Measurements from ENCODE around the gene PGR. TPM values are rescaled to one million over a fixed set of nuclear protein-coding genes. Genes with fewer than 3 reads are reported as not detected.

The PGR gene
- total RNA-seq, 3 donors from 2014 or later (not counting 1 experiment from before 2014, with no cell fraction given): not detected

DNA sequence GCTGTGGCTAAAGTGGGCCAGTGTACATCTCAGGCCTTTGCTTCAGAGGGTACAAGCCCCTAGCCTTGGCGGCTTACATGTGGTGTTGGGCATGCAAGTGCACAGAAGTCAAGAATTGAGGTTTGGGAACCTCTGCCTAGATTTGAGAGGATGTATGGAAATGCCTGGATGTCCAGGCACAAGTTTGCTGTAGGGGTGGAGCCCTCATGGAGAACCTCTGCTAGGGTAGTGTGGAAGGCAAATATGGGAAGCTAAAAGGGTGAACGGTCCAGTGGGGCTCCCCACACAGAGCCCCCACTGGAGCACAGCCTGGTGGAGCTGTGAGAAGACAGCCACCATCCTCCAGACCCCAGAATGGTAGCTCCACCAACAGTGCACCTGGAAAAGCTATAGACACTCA, 28.5 kb upstream of the PGR start:
- H3K4me1 Mint-ChIP-seq: no peaks in the 10 kb centered on the region
- intact Hi-C loops (cut with micrococcal nuclease): no loop called here
- H3K27ac ChIP-seq (ENCODE audit: low read length): no peak overlapping the region
- no peaks in the 10 kb centered on the region for H3K27me3 Mint-ChIP-seq (ENCODE audit: low read depth in 2 of 2)
- no peak for DNase-seq
- H3K4me3 Mint-ChIP-seq: no peak overlapping the region
- TF ChIP-seq CTCF (IDR thresholded peaks at IDR 0.05): no peak
- H3K36me3 Mint-ChIP-seq: no peaks in the 10 kb centered on the region
- no peaks in the 10 kb centered on the region for H3K27me3 ChIP-seq (ENCODE audit: control insufficient read depth, insufficient read depth, low read length)
- WGBS (ENCODE audit: insufficient coverage): 57% methylated on average over 2 of the region's 2 CpGs
- no peak for ATAC-seq
- H3K9me3 Mint-ChIP-seq: peaks cover 20 to 33% of the 10 kb centered on the region in 2 donors
- H3K4me3 ChIP-seq (ENCODE audit: low read length): no peak overlapping the region
- H3K27ac Mint-ChIP-seq: no peak overlapping the region
- no peaks in the 10 kb centered on the region for H3K36me3 ChIP-seq (ENCODE audit: control insufficient read depth, insufficient read depth, low read length)
- H3K4me1 ChIP-seq (ENCODE audit: control insufficient read depth, insufficient read depth, low read length): no peaks in the 10 kb centered on the region
- peaks cover 10% of the 10 kb centered on the region for H3K9me3 ChIP-seq (ENCODE audit: control insufficient read depth, insufficient read depth, low read length)

- Histone ChIP-seq H3K27ac (ENCODE audit: low read length) (no peak overlapping the region), H3K27me3 (ENCODE audit: control insufficient read depth, insufficient read depth, low read length) (no peaks in the 10 kb centered on the region), H3K4me3 (ENCODE audit: low read length) (no peak overlapping the region), H3K4me1 (ENCODE audit: control insufficient read depth, insufficient read depth, low read length) (no peaks in the 10 kb centered on the region), H3K36me3 (ENCODE audit: control insufficient read depth, insufficient read depth, low read length) (no peaks in the 10 kb centered on the region), H3K9me3 (ENCODE audit: control insufficient read depth, insufficient read depth, low read length) (peaks cover 2% of the 10 kb centered on the region)
- intact Hi-C loops (cut with micrococcal nuclease): no loop called here
- H3K9me3 Mint-ChIP-seq: peaks cover 3 to 5% of the 10 kb centered on the region in 2 donors
- DNase-seq: no peak
- no peak overlapping the region for H3K27ac Mint-ChIP-seq
- no peaks in the 10 kb centered on the region for H3K36me3 Mint-ChIP-seq
- H3K4me3 Mint-ChIP-seq: no peak overlapping the region
- 71% methylated on average over 1 of the region's 1 CpG for WGBS (ENCODE audit: insufficient coverage)
- no peak for TF ChIP-seq CTCF (IDR thresholded peaks at IDR 0.05)
- H3K27me3 Mint-ChIP-seq (ENCODE audit: low read depth in 2 of 2): no peaks in the 10 kb centered on the region
- ATAC-seq: no peak
- no peaks in the 10 kb centered on the region for H3K4me1 Mint-ChIP-seq
Measured at GRCh38 chr11:101138245-101138930, 8.8 kb upstream of the PGR start.

GRCh38 chr11:101133190-101133589, 3.6 kb upstream of the PGR start:
- DNase-seq (no peak), ATAC-seq (no peak)
- Histone ChIP-seq H3K4me3 (ENCODE audit: low read length) (no peak overlapping the region), H3K9me3 (ENCODE audit: control insufficient read depth, insufficient read depth, low read length) (peaks cover 2% of the 10 kb centered on the region), H3K27me3 (ENCODE audit: control insufficient read depth, insufficient read depth, low read length) (peaks cover 15% of the 10 kb centered on the region), H3K27ac (ENCODE audit: low read length) (no peak overlapping the region), H3K36me3 (ENCODE audit: control insufficient read depth, insufficient read depth, low read length) (no peaks in the 10 kb centered on the region), H3K4me1 (ENCODE audit: control insufficient read depth, insufficient read depth, low read length) (no peaks in the 10 kb centered on the region)
- peaks cover 2 to 5% of the 10 kb centered on the region in 2 donors for H3K9me3 Mint-ChIP-seq
- H3K27ac Mint-ChIP-seq: no peak overlapping the region
- H3K4me3 Mint-ChIP-seq: no peak overlapping the region
- intact Hi-C loops (cut with micrococcal nuclease): no loop called here
- no peaks in the 10 kb centered on the region for H3K36me3 Mint-ChIP-seq
- H3K27me3 Mint-ChIP-seq (ENCODE audit: low read depth in 2 of 2): peaks cover 11 to 25% of the 10 kb centered on the region in 2 donors
- H3K4me1 Mint-ChIP-seq: no peaks in the 10 kb centered on the region
- WGBS (ENCODE audit: insufficient coverage): 43% methylated on average over 1 of the region's 1 CpG
- no peak for TF ChIP-seq CTCF (IDR thresholded peaks at IDR 0.05)
